Globus pallidus (tissue), 1 donor: ENCODE data around the gene MPV17L.
"Not testable (repeated sequence)": the region's sequence is repeated elsewhere in the genome, so short reads cannot be mapped to it uniquely, and the experiment has no call there.

Experiments used
- DNase-seq: peaks from one replicate; pipeline ENCODE4 v3.0.0-alpha.2; 2015; ENCODE audit warnings: low spot score

MPV17L gene

GRCh38 chr16:15395631-15396508 lies at the start of gene MPV17L:
TSS of gene MPV17L (plus strand) at chr16:15395754. CDS start at chr16:15395898, 144 bp downstream.
- peak; percentile 25 for DNase-seq

- not testable (repeated sequence) for DNase-seq
Observed at GRCh38 chr16:15348721-15349120, 46.8 kb upstream of the MPV17L start.

GRCh38 chr16:15351251-15351650 lies 44.3 kb upstream of the MPV17L start:
- not testable (repeated sequence) for DNase-seq

DNA sequence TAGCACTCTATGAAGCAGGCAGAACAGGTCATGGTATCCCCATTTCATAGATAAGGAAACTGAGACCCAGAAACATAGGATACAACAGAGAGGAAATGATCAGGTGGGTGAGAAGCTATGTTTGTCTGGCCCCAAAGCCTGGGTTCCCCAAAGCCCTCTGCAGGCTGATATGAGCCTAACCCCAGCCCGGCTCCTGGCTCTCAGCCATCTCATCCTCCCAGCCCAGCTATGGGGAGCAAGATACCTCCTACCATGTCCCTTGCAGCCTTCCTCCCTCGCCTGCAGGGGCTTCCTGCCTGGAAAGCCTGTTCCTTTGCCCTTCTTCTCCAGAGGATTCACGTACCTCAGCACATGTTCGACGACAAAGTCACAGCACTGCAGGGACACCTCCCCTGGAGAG lies 43.8 kb upstream of the MPV17L start:
- DNase-seq = not testable (repeated sequence)

DNA sequence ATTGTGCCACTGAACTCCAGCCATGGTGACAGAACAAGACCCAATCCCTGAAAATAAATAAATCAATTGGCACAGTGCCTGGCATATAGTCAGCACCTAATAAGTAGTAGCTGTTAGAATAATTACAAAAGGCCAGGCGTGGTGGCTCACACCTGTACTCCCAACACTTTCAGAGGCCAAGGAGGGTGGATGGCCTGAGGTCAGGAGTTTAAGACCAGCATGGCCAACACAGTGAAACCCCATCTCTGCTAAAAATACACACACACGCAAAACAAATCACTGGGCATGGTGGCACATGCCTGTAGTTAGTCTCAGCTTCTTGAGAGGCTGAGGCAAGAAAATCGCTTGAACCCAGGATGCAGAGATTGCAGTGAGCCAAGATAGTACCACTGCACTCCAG lies 42.7 kb upstream of the MPV17L start:
- not testable (repeated sequence) for DNase-seq

DNA sequence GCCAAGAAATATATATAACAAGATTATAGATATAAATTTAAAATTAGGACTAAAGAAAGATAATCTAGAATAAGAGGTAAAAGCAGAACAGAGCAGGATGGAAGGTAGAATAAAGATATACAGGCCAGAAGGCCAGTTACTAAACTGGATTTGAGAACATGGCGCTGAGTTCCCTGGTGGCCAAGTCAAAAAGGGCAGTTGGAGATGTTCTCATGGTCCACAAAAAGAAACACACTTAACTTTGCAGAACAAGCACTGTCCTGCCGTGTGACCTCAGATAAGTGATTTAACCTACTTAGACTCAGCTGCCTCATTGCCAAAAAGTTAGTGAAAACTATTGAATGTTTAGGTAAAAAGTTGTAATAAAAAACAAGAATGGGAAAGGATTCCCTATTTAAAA lies 40.7 kb upstream of the MPV17L start:
- DNase-seq = not testable (repeated sequence)

DNA sequence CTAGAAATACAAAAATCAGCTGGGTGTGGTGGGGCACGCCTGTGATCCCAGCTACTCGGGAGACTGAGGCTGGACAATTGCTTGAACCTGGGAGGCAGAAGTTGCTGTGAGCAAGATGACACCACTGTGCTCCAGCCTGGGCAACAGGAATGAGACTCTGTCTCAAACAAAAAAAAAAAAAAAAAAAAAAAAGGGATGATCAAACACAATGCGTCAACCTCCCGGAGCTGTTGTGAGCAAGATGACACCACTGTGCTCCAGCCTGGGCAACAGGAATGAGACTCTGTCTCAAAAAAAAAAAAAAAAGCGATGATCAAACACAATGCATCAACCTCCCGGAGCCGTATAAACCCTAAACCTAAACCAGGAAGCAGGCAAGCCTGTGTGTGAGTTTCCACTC lies 38.1 kb upstream of the MPV17L start:
- DNase-seq = not testable (repeated sequence)

DNA sequence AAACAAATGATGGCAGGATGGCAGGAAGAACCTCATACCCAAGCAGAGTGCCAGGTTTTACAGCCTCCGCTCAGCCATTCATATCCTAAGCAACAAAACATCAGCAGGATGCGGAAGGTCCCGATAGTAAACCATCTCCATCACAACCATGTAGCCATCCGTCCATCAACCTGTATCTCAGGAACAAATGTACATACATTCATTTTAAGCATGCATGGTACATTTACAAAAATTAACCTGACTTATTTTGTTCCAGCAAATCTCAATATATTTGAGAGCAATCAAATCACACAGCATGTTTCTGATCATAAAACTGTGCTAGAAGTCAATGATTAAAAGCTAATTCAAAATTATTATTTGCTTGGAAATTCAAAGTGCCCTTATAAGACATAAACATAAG lies 17.4 kb upstream of the MPV17L start, which contains the start of gene NPIPA5:
Gene NPIPA5 (minus strand): TSS at position 101 of the 400 bp plus-strand sequence. CDS start 0 bp downstream, at position 101.
- not testable (repeated sequence) for DNase-seq

DNA sequence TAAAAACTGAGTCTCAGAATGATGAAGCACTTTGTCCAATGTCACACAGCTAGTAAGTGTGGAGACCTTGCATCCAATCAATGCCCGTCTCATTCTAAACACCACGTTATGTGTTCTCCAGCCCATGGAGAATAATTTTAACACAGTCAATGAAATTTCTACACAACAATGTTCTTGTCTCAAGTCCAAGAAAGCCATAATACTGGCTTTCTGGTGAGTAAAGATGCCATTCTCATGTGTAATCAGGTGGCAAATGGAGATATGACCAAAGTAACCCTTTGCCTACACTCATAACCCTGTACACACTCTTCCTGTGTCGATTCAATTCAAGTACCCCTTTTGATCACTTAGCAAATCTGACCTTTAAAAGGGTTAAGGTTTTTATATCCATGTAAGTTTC lies 12.7 kb upstream of the MPV17L start:
- not testable (repeated sequence) for DNase-seq

GRCh38 chr16:15388060-15388459 lies 7.5 kb upstream of the MPV17L start:
- not testable (repeated sequence) for DNase-seq

DNA sequence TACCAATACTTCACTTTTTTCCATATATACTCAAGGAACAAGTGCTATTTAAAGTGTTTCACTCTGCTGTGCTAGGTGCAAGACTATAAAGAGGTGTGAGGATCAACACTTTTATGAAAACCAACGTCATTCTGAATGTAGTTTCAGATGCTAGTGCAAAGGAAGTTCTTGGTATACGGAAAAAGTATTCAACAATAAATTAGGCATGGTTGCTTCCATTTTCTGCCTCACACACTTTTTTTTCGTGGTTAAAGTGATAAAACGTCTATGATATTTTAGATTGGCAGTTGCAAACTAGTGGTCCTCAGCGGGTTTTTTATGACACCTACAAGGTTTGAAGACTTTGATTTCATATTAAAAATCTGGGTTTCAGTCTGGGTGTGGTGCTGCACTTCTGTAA lies 5.6 kb upstream of the MPV17L start:
- DNase-seq = not testable (repeated sequence)

- not testable (repeated sequence) for DNase-seq
Observed at GRCh38 chr16:15393025-15393424, 2.5 kb upstream of the MPV17L start.

GRCh38 chr16:15396509-15396829 lies 915 bp downstream of the MPV17L start:
- DNase-seq = not testable (repeated sequence)

DNA sequence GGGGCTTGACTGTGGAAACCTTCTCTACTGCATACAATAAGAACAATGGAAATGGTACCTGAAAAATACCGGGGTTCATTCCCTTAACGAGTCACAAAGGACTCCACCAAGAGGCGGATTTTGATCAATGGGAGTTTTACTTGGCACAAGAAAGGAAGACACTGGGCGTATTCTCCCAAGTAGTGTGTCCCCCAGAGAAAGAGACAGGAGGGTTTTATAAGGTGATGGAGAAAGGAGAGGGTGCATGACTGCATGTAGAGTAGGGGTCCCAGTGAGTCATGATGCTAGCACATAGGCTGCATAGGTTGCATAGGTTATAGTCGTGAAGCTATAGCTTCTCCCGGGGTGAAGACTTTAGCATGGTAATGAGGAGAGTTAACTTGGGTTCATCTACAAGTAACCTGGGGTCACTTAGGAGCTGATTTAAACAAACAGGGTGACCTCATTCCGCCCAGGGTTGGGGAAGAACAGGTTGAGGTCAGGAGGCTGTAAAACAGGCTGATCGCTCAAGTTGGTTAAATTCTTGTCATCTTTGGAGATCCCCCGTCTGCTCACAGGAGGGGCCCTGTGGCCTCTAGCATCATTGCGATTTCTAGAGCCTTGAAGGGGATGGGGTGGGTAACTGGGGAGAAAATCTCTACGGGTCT lies 1.5 kb downstream of the MPV17L start:
- no peak for DNase-seq

DNA sequence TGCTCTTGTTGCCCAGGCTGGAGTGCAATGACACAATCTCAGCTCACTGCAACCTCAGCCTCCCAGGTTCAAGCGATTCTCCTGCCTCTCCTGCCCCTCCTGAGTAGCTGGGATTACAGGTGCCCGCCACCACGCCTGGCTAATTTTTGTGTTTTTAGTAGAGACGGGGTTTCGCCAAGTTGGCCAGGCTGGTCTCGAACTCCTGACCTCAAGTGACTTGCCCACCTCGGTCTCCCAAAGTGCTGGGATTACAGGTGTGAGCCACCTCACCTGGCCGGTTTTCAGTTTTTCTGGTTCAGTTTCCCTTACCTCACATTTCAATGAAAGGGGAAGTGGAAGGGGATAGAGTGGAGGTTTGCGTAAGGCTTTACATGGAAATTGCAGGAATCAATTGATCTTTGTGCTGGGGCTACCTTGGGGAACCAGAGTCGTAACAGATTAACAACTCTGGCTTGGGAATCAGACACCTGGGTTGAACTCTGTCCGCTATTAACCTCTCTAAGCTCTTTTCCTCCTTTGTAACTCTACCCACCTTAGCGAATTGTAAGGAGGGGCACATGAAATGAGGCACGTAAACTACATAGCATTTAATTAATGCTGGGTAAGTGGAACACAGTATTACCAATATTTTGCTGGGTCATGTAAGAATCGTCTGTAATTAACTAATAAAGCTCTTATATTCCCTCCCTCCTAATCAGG lies 3.2 kb downstream of the MPV17L start:
- DNase-seq = no peak

GRCh38 chr16:15399317-15399716 lies 3.8 kb downstream of the MPV17L start:
- DNase-seq = no peak

DNA sequence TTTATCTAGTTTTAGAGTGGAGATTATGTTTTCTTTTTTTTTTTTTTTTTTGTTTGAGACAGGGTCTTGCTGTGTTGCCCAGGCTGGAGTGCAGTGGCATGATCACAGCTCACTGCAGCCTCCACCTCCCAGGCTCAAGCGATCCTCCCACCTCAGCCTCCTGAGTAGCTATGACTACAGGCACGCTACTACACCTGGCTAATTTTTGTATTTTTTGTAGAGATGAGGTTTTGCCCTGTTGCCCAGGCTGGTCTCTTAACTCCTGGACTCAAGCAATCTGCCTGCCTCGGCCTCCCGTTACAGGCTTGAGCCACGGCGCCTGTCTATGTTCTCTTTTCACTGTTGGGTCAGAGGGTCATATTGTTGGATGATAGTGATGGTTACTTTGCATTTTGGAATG lies 4.8 kb downstream of the MPV17L start:
- DNase-seq = not testable (repeated sequence)

DNA sequence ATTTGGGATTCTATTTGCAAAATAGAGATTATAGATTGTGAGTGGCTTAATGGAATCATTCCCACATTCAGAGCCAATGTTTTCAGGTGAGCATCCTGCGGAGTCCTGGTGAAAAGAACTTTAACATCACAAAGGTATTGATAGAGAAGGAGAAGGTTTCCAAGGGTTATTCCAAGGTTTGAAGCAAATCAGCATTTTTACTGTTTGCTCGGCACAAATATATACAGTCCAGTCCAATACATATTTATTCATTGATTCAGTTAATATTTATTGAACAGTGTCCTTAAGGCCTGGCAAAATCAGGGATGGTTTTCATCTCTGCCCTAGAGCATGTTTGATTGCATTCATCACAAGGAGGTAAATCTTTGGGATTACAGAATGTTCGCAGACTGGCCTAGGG lies 6.4 kb downstream of the MPV17L start:
- no peak for DNase-seq

DNA sequence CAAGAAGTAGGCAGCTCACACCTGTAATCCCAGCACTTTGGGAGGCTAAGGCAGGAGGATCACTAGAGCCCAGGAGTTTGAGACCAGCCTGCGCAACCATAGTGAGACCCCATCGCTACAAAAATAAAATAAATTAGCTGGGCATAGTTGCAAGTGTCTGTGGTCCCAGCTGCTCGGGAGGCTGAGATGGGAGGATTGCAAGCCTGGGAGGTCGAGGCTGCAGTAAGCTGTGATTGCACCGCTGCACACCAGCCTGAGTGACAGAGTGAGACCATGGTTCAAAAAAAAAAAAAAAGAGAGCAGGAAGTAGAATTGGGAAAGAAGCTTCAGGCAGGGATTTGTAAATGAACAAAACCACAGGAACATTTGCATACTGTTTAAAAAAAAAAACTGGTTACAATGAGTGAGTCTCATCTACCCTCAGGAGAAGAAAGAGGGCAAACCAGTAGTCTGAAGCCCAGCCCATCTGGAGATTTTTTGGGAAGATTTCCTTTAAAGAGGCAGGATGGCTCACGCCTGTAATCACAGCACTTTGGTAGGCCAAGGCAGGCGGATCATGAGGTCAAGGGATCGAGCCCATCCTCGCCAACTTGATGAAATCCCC lies 7.9 kb downstream of the MPV17L start:
- no peak for DNase-seq

DNA sequence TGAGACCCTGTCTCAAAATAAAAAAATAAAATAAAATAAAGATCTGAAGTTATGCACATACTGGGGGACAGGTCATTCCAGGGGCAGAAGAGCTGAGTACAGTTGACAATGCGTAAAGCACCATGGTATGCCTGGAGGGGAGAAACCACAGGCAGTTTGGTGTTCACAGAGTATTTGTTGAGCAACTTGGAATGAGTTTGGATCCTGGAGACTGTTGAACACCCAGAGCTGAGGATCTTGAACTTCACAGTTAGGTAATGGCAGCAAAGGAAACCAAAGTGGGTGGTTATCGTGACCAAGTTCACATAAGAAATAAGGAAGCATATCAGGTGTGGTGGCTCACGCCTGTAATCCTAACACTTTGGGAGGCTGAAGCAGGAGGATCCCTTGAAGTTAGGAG lies 8.5 kb downstream of the MPV17L start:
- DNase-seq = not testable (repeated sequence)

DNA sequence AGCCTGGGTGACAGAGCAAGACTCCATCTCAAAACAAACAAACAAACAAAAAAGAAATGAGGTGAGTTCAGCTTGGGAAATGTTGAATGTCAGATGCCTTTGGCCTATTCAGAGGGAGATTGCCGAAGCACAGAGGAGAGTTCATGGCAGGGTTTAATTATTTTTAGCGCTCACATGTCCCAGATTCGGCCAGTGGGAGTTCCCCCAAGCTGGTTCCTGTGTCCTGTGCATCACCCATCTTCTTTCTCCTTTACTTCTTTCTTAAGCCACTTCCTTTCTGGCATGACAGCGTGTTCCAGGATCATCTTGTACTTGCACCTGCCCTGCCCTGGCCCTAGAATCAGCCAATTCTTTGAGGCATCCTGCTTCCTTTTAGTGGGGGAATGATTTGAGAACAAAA lies 9.2 kb downstream of the MPV17L start:
- no peak for DNase-seq

- not testable (repeated sequence) for DNase-seq
Observed at GRCh38 chr16:15407756-15408155, 12.2 kb downstream of the MPV17L start.
